GM12874 (cell line): Measurements from ENCODE around the gene PRKN.

ENCODE experiments used
- CTCF ChIP-seq: IDR thresholded peaks from 2 replicates; pipeline ENCODE4 v1.5.1; 2011; ENCODE audit warnings: low read depth, mild to moderate bottlenecking, control low read depth, low read length, moderate library complexity; ENCODE audit not compliant: insufficient read depth

Gene PRKN

GRCh38 chr6:162173466-162173865 is 554.1 kb downstream of the PRKN start:
- no peak for TF ChIP-seq CTCF

GRCh38 chr6:162165479-162165878 is 562.1 kb downstream of the PRKN start:
- no peak for TF ChIP-seq CTCF

GRCh38 chr6:162157167-162157870 is 570.2 kb downstream of the PRKN start:
- no peak for TF ChIP-seq CTCF

- no peak for TF ChIP-seq CTCF
These were observed 571.4 kb downstream of the PRKN start for GRCh38 chr6:162156146-162156545.

GRCh38 chr6:162154930-162155329 is 572.6 kb downstream of the PRKN start:
- no peak for TF ChIP-seq CTCF

GRCh38 chr6:162154001-162154400 is 573.6 kb downstream of the PRKN start:
- no peak for TF ChIP-seq CTCF

GRCh38 chr6:162153120-162153519 is 574.4 kb downstream of the PRKN start:
- TF ChIP-seq CTCF = no peak
